BLaER1 treated with 17β-estradiol and CSF1 and Interleukin-3, amounts not matched to agents 10 nM and 100 nM (cell line): ENCODE results near the gene S100A8.

Experiments used
- H3K27ac ChIP-seq, 11 experiments: shearing (Covaris generic); formaldehyde crosslinking; 2 replicates each; pipeline ENCODE4 v1.8.1; 2022
- H3K27me3 ChIP-seq, 11 experiments: shearing (Covaris generic); formaldehyde crosslinking; 2 replicates each; pipeline ENCODE4 v1.8.1; 2022
- H3K36me3 ChIP-seq, 11 experiments: shearing (Covaris generic); formaldehyde crosslinking; 2 replicates each; pipeline ENCODE4 v1.8.1; 2022
- H3K4me1 ChIP-seq, 10 experiments: shearing (Covaris generic); formaldehyde crosslinking; 2 replicates each; pipeline ENCODE4 v1.8.1; 2022
- H3K4me2 ChIP-seq, 11 experiments: shearing (Covaris generic); formaldehyde crosslinking; 2 replicates each; pipeline ENCODE4 v1.8.1; 2022
- H3K4me3 ChIP-seq, 10 experiments: shearing (Covaris generic); formaldehyde crosslinking; 2 replicates each; pipeline ENCODE4 v1.8.1; 2022
- H3K9ac ChIP-seq, 11 experiments: shearing (Covaris generic); formaldehyde crosslinking; 2 replicates each; pipeline ENCODE4 v1.8.1; 2022
- H3K9me3 ChIP-seq, 11 experiments: shearing (Covaris generic); formaldehyde crosslinking; replicated peaks in 1 of 11; 2 replicates each; pipeline ENCODE4 v1.8.1; 2022
- H4K20me1 ChIP-seq, 11 experiments: shearing (Covaris generic); formaldehyde crosslinking; 2 replicates each; pipeline ENCODE4 v1.8.1; 2022
- Cebpa-rat ChIP-seq, 11 experiments: shearing (Covaris generic); IDR thresholded peaks; 2 replicates each; pipeline ENCODE4 v1.8.1; 2022

The S100A8 gene

GRCh38 chr1:153358691-153358975 lies 32.2 kb downstream of the S100A8 start:
- Histone ChIP-seq H3K4me3 (peak overlapping the region in 8 of 10 experiments; percentile 36 to 76 (median 63); a peak in 15 of 20 replicates), H3K9me3 (peaks cover 0 to 18% (median 0%) of the 10 kb centered on the region in 11 experiments; a peak in 2 of 22 replicates), H3K4me1 (peaks cover 13 to 100% (median 73%) of the 10 kb centered on the region in 10 experiments), H3K27ac (peak overlapping the region in 10 of 11 experiments; percentile 78 to 98 (median 92); a peak in 20 of 22 replicates), H4K20me1 (peaks cover 0 to 7% (median 0%) of the 10 kb centered on the region in 11 experiments; a peak in 3 of 22 replicates), H3K36me3 (peaks cover 0 to 30% (median 10%) of the 10 kb centered on the region in 11 experiments; a peak in 12 of 22 replicates), H3K9ac (peak overlapping the region in 9 of 11 experiments; percentile 2 to 94 (median 87); a peak in 16 of 22 replicates), H3K27me3 (no peaks in the 10 kb centered on the region), H3K4me2 (peak overlapping the region in 10 of 11 experiments; percentile 78 to 99 (median 90); a peak in 17 of 22 replicates)
- no peak for TF ChIP-seq Cebpa-rat (IDR thresholded peaks at IDR 0.05)

- peak within 1 kb of the TSS; percentile 33 to 94 (median 85); a peak in 21 of 22 replicates for H3K9ac ChIP-seq
- peaks cover 0 to 7% (median 0%) of the 10 kb centered on the region in 11 experiments; a peak in 3 of 22 replicates for H4K20me1 ChIP-seq
- no peak; a peak in 2 of 22 replicates for TF ChIP-seq Cebpa-rat (IDR thresholded peaks at IDR 0.05)
- H3K9me3 ChIP-seq = peaks cover 0 to 18% (median 0%) of the 10 kb centered on the region in 11 experiments; a peak in 2 of 22 replicates
- H3K36me3 ChIP-seq = peaks cover 0 to 30% (median 10%) of the 10 kb centered on the region in 11 experiments; a peak in 12 of 22 replicates
- H3K27me3 ChIP-seq = no peaks in the 10 kb centered on the region
- peak within 1 kb of the TSS in 9 of 10 experiments; percentile 15 to 76 (median 62); a peak in 15 of 20 replicates for H3K4me3 ChIP-seq
- H3K4me2 ChIP-seq = peak within 1 kb of the TSS; percentile 61 to 99 (median 86)
- peak within 1 kb of the TSS; percentile 53 to 98 (median 91) for H3K27ac ChIP-seq
- peaks cover 13 to 100% (median 70%) of the 10 kb centered on the region in 10 experiments for H3K4me1 ChIP-seq
Measured at GRCh38 chr1:153357853-153358690, 32.8 kb downstream of the S100A8 start, which contains the start of gene S100A9. Gene S100A9, plus strand, starts transcription at chr1:153357854. Its CDS starts 430 bp downstream, at chr1:153358284.

- TF ChIP-seq Cebpa-rat (IDR thresholded peaks at IDR 0.05) = peak in 10 of 11 experiments; percentile 57 to 99 (median 95); a peak in 20 of 22 replicates
- peak overlapping the region; percentile 61 to 99 (median 86) for H3K4me2 ChIP-seq
- peak overlapping the region; percentile 33 to 94 (median 85); a peak in 21 of 22 replicates for H3K9ac ChIP-seq
- peaks cover 13 to 98% (median 66%) of the 10 kb centered on the region in 10 experiments for H3K4me1 ChIP-seq
- H3K4me3 ChIP-seq = peak overlapping the region in 9 of 10 experiments; percentile 15 to 76 (median 62); a peak in 15 of 20 replicates
- H3K27me3 ChIP-seq = no peaks in the 10 kb centered on the region
- H3K9me3 ChIP-seq = peaks cover 0 to 18% (median 0%) of the 10 kb centered on the region in 11 experiments; a peak in 2 of 22 replicates
- H4K20me1 ChIP-seq = peaks cover 0 to 7% (median 0%) of the 10 kb centered on the region in 11 experiments; a peak in 3 of 22 replicates
- peak overlapping the region; percentile 53 to 98 (median 91) for H3K27ac ChIP-seq
- peaks cover 0 to 30% (median 10%) of the 10 kb centered on the region in 11 experiments; a peak in 12 of 22 replicates for H3K36me3 ChIP-seq
Measured at GRCh38 chr1:153357076-153357852, 33.6 kb downstream of the S100A8 start.

- Histone ChIP-seq H3K4me1 (peaks cover 13 to 90% (median 62%) of the 10 kb centered on the region in 10 experiments), H4K20me1 (peaks cover 0 to 7% (median 0%) of the 10 kb centered on the region in 11 experiments; a peak in 3 of 22 replicates), H3K4me3 (peak overlapping the region in 3 of 10 experiments; percentile 67 to 76 (median 74); a peak in 5 of 20 replicates), H3K27ac (peak overlapping the region; percentile 53 to 98 (median 91)), H3K36me3 (peaks cover 0 to 30% (median 10%) of the 10 kb centered on the region in 11 experiments; a peak in 12 of 22 replicates), H3K9ac (peak overlapping the region; percentile 33 to 94 (median 85); a peak in 18 of 22 replicates), H3K9me3 (peaks cover 0 to 18% (median 0%) of the 10 kb centered on the region in 11 experiments; a peak in 2 of 22 replicates), H3K27me3 (no peaks in the 10 kb centered on the region), H3K4me2 (peak overlapping the region in 10 of 11 experiments; percentile 78 to 99 (median 90); a peak in 19 of 22 replicates)
- no peak for TF ChIP-seq Cebpa-rat (IDR thresholded peaks at IDR 0.05)
Measured at GRCh38 chr1:153356392-153357075, 34.3 kb downstream of the S100A8 start.

GRCh38 chr1:153355445-153356071 lies 35.3 kb downstream of the S100A8 start:
- H3K36me3 ChIP-seq = peaks cover 0 to 28% (median 8%) of the 10 kb centered on the region in 11 experiments; a peak in 12 of 22 replicates
- peaks cover 18 to 87% (median 60%) of the 10 kb centered on the region in 10 experiments for H3K4me1 ChIP-seq
- peak overlapping the region in 7 of 11 experiments; percentile 83 to 98 (median 94); a peak in 14 of 22 replicates for H3K27ac ChIP-seq
- H3K4me2 ChIP-seq = peak overlapping the region in 7 of 11 experiments; percentile 83 to 99 (median 96); a peak in 13 of 22 replicates
- H3K4me3 ChIP-seq = no peak overlapping the region
- H3K9me3 ChIP-seq = peaks cover 0 to 18% (median 0%) of the 10 kb centered on the region in 11 experiments; a peak in 2 of 22 replicates
- H3K9ac ChIP-seq = peak overlapping the region in 4 of 11 experiments; percentile 16 to 87 (median 24); a peak in 2 of 22 replicates
- H4K20me1 ChIP-seq = peaks cover 0 to 7% (median 0%) of the 10 kb centered on the region in 11 experiments; a peak in 2 of 22 replicates
- TF ChIP-seq Cebpa-rat (IDR thresholded peaks at IDR 0.05) = no peak
- no peaks in the 10 kb centered on the region for H3K27me3 ChIP-seq

GRCh38 chr1:153354515-153355193 lies 36.2 kb downstream of the S100A8 start:
- Histone ChIP-seq H4K20me1 (peaks cover 0 to 5% (median 0%) of the 10 kb centered on the region in 11 experiments; a peak in 1 of 22 replicates), H3K4me3 (no peak overlapping the region), H3K4me1 (peaks cover 24 to 86% (median 57%) of the 10 kb centered on the region in 10 experiments), H3K9me3 (peaks cover 0 to 18% (median 0%) of the 10 kb centered on the region in 11 experiments; a peak in 2 of 22 replicates), H3K27me3 (no peaks in the 10 kb centered on the region), H3K4me2 (peak overlapping the region in 5 of 11 experiments; percentile 42 to 98 (median 86); a peak in 10 of 22 replicates), H3K9ac (peak overlapping the region in 6 of 11 experiments; percentile 4 to 36 (median 18); a peak in 5 of 22 replicates), H3K36me3 (peaks cover 0 to 20% (median 7%) of the 10 kb centered on the region in 11 experiments; a peak in 11 of 22 replicates), H3K27ac (peak overlapping the region in 6 of 11 experiments; percentile 12 to 98 (median 36); a peak in 8 of 22 replicates)
- TF ChIP-seq Cebpa-rat (IDR thresholded peaks at IDR 0.05) = no peak
